HL-60/S4 treated with retinoic acid at 250 ng/mL for 4 days and 3 days (cell line): ENCODE measurements around the gene SPP1.
"Not testable (repeated sequence)": the region's sequence is repeated elsewhere in the genome, so short reads cannot be mapped to it uniquely, and the experiment has no call there.

ENCODE experiments used
- in situ Hi-C: fragments of 300-500 bp; cut with MboI; formaldehyde crosslinking; loops from 2 replicates; pipeline ENCODE4 v1.7.0; 2022; ENCODE audit warnings: low sequenced_read_pairs

The SPP1 gene

DNA sequence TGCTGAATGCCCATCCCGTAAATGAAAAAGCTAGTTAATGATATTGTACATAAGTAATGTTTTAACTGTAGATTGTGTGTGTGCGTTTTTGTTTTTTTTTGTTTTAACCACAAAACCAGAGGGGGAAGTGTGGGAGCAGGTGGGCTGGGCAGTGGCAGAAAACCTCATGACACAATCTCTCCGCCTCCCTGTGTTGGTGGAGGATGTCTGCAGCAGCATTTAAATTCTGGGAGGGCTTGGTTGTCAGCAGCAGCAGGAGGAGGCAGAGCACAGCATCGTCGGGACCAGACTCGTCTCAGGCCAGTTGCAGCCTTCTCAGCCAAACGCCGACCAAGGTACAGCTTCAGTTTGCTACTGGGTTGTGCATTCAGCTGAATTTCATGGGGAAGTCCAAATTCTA lies at the start of gene SPP1:
Gene SPP1, plus strand, starts transcription at position 249 of the 400 bp plus-strand sequence. CDS start 1,182 bp downstream, outside the sequence.
- in situ Hi-C loops, result no loop called here

GRCh38 chr4:87926554-87927098 lies 48.9 kb upstream of the SPP1 start:
- in situ Hi-C loops, result no loop called here

- in situ Hi-C loops, result no loop called here
Observed at GRCh38 chr4:87930629-87931028, 44.9 kb upstream of the SPP1 start.

- in situ Hi-C loops, result no loop called here
Observed at GRCh38 chr4:87931932-87932331, 43.6 kb upstream of the SPP1 start.

DNA sequence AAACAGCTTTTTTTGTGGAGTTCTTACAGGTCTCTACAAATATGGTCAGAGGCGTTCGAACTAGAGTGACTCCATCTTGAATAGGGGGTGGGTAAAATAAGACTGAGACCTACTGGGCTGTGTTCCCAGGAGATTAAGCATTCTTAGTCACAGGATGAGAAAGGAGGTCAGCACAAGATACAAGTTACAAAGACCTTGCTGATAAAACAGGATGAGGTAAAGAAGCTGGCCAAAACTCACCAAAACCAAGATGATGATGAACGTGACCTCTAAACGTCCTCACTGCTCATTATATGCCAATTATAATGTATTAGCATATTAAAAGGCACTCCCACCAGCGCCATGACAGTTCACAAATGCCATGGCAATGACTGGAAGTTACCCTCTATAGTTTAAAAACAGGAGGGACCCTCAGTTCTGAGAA lies 42.8 kb upstream of the SPP1 start:
- in situ Hi-C loops, result no loop called here

DNA sequence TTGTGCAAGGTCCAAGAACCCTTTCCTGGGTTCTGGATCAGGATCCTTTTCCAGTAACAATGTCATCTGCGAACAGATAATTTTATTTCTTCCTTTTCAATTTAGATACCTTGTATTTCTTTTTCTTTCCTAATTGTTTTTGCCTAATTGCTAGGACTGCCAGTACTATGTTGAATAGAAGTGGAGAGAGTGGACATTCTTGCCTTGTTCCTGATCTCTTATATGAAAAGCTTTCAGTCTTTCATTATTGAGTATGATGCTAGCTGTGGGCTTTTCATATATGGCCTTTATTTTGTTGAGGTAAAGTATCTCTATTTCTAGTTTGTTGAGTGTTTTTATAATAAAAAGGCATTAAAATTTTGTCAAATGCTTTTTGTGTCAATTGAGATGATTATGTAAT lies 42.2 kb upstream of the SPP1 start:
- in situ Hi-C loops, result no loop called here

GRCh38 chr4:87934157-87934704 lies 41.3 kb upstream of the SPP1 start:
- in situ Hi-C loops, result no loop called here

GRCh38 chr4:87934973-87935372 lies 40.5 kb upstream of the SPP1 start:
- in situ Hi-C loops, result no loop called here

GRCh38 chr4:87935954-87936353 lies 39.6 kb upstream of the SPP1 start:
- in situ Hi-C loops, result not testable (repeated sequence)

DNA sequence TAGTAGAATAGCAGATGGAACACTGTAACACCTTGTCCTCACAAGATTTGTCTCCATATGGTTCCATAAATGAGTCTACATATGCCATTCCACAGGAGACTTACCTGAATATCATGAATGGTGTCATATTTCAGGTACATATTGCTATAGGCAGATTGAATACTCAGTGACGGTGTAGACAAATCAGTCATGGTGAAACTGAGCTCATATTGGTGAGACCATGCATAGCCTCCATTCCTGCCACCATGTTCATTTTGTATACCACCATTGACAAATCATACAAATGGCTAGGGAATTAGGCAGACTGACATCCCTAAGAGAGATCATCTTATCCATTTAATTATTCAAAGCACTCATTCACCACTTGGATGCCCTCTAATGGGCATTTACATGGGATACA lies 38.0 kb upstream of the SPP1 start:
- in situ Hi-C loops, result no loop called here

DNA sequence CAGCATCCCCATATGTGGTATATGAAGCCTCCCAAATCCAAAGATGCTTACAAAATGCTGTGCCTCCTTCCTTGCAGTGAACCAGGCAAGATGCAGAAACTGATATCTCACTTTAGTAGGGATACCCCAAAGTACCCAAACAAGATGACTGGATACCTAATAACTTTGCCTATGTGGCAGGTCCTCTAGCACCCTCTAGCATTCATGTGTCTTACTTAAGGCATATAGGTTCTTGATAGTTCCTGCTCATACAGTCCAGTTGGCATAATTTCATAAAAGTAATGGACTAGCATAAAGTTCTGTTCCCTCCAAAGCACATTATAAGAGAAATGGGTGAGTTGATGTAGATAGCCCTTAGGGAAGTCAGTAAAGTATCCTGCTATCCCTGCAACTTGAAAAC lies 36.8 kb upstream of the SPP1 start:
- in situ Hi-C loops, result no loop called here

- in situ Hi-C loops, result no loop called here
Observed at GRCh38 chr4:87939978-87940690, 35.4 kb upstream of the SPP1 start.

DNA sequence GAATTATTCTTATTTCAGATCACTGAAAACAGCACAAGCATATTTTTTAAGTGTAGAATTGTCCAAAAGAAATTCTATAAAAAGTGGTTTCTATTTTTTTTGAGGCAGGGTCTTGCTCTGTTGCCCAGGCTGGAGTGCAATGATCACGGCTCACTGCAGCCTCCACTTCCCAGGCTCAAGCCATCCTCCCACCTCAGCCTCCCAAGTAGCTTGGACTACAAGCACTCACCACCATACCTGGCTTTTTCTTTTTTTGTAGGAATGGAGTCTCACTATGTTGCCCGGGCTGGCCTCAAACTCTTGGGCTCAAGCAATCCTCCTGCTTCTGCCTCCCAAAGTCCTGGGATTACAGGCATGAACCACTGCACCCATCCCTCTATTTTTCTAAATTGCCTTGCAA lies 34.7 kb upstream of the SPP1 start:
- in situ Hi-C loops, result not testable (repeated sequence)

- in situ Hi-C loops, result no loop called here
Observed at GRCh38 chr4:87941537-87942392, 33.7 kb upstream of the SPP1 start.

GRCh38 chr4:87943660-87944149 lies 31.8 kb upstream of the SPP1 start:
- in situ Hi-C loops, result no loop called here

- in situ Hi-C loops, result no loop called here
Observed at GRCh38 chr4:87944967-87945366, 30.5 kb upstream of the SPP1 start.

- in situ Hi-C loops, result no loop called here
Observed at GRCh38 chr4:87946766-87947165, 28.7 kb upstream of the SPP1 start.

- in situ Hi-C loops, result no loop called here
Observed at GRCh38 chr4:87947381-87948160, 27.9 kb upstream of the SPP1 start.

GRCh38 chr4:87949961-87950360 lies 25.6 kb upstream of the SPP1 start:
- in situ Hi-C loops, result no loop called here

DNA sequence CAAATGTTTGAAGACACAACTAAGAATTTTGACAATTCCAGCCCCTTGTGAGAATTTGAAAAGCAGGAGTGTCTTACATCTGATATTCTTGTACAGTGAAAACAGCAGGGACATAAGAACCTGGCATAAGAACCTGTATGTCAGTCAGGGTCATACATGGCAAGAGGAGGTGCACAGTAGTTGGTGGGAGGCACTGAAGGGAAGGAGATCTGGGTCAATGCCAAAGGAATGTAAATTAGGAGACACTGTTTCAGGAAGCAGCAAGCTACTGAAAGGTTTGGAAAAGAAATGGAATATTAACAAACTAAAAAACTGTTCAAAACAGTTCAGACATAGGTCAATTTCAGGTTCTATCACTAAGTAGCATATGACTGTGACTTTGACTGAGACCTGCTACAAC lies 25.0 kb upstream of the SPP1 start:
- in situ Hi-C loops, result no loop called here
